ENCODE measurements around the gene STARD7.

- TF ChIP-seq CTCF (tag by site-specific recombination; IDR thresholded peaks at IDR 0.05) (no peak), ZNF133 (tag by site-specific recombination; IDR thresholded peaks at IDR 0.05) (no peak)
- TF ChIP-seq, protein P1, sequence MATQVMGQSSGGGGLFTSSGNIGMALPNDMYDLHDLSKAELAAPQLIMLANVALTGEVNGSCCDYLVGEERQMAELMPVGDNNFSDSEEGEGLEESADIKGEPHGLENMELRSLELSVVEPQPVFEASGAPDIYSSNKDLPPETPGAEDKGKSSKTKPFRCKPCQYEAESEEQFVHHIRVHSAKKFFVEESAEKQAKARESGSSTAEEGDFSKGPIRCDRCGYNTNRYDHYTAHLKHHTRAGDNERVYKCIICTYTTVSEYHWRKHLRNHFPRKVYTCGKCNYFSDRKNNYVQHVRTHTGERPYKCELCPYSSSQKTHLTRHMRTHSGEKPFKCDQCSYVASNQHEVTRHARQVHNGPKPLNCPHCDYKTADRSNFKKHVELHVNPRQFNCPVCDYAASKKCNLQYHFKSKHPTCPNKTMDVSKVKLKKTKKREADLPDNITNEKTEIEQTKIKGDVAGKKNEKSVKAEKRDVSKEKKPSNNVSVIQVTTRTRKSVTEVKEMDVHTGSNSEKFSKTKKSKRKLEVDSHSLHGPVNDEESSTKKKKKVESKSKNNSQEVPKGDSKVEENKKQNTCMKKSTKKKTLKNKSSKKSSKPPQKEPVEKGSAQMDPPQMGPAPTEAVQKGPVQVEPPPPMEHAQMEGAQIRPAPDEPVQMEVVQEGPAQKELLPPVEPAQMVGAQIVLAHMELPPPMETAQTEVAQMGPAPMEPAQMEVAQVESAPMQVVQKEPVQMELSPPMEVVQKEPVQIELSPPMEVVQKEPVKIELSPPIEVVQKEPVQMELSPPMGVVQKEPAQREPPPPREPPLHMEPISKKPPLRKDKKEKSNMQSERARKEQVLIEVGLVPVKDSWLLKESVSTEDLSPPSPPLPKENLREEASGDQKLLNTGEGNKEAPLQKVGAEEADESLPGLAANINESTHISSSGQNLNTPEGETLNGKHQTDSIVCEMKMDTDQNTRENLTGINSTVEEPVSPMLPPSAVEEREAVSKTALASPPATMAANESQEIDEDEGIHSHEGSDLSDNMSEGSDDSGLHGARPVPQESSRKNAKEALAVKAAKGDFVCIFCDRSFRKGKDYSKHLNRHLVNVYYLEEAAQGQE (tag by site-specific recombination; IDR thresholded peaks at IDR 0.05), result no peak
Measured at GRCh38 chr2:96157649-96158553, 50.7 kb downstream of the STARD7 start.

Measured in HEK293 (cell line).